ENCODE measurements around the gene FUT3.
A peak's percentile ranks its signal among the peaks of the same experiment; 100 is the strongest.
"Not testable (repeated sequence)": the region's sequence is repeated elsewhere in the genome, so short reads cannot be mapped to it uniquely, and the experiment has no call there.

Gene FUT3

GRCh38 chr19:5881543-5882299 is 30.5 kb upstream of the FUT3 start:
- no peak for DNase-seq

GRCh38 chr19:5880604-5881078 is 29.4 kb upstream of the FUT3 start:
- no peak for DNase-seq

- no peak for DNase-seq
Observed at GRCh38 chr19:5880196-5880595, 28.9 kb upstream of the FUT3 start.

- no peak for DNase-seq
Observed at GRCh38 chr19:5877882-5878281, 26.6 kb upstream of the FUT3 start.

GRCh38 chr19:5877427-5877826 is 26.2 kb upstream of the FUT3 start:
- no peak for DNase-seq

GRCh38 chr19:5874496-5874895 is 23.2 kb upstream of the FUT3 start:
- peak; percentile 62 to 69 for DNase-seq

GRCh38 chr19:5873617-5874199 is 22.5 kb upstream of the FUT3 start:
- no peak for DNase-seq

- no peak for DNase-seq
Observed at GRCh38 chr19:5870986-5871394, 19.7 kb upstream of the FUT3 start.

- no peak for DNase-seq
Observed at GRCh38 chr19:5867201-5868136, 16.2 kb upstream of the FUT3 start.

GRCh38 chr19:5865772-5866171 is 14.5 kb upstream of the FUT3 start:
- no peak for DNase-seq

GRCh38 chr19:5864725-5865486 is 13.7 kb upstream of the FUT3 start:
- DNase-seq: no peak

GRCh38 chr19:5864013-5864720 is 12.9 kb upstream of the FUT3 start:
- DNase-seq: no peak

GRCh38 chr19:5863030-5863665 is 11.9 kb upstream of the FUT3 start:
- DNase-seq: no peak

- no peak for DNase-seq
Observed at GRCh38 chr19:5857203-5858081, 6.2 kb upstream of the FUT3 start.

- not testable (repeated sequence) for DNase-seq
Observed at GRCh38 chr19:5855151-5855550, 3.9 kb upstream of the FUT3 start.

GRCh38 chr19:5854121-5854520 is 2.9 kb upstream of the FUT3 start:
- DNase-seq: not testable (repeated sequence)

- DNase-seq: no peak
Observed at GRCh38 chr19:5850743-5851293, 431 bp downstream of the FUT3 start.

- no peak for DNase-seq
Observed at GRCh38 chr19:5850189-5850588, 1.1 kb downstream of the FUT3 start.

GRCh38 chr19:5848621-5849020 is 2.6 kb downstream of the FUT3 start:
- not testable (repeated sequence) for DNase-seq

GRCh38 chr19:5847846-5848245 is 3.4 kb downstream of the FUT3 start:
- not testable (repeated sequence) for DNase-seq
